Ovary (tissue), 3 donors: ENCODE measurements around the gene CAB39L.

Source experiments
- CTCF ChIP-seq, 3 donors: fragments of 450-650 bp in 2 of 3; fragments of 200-600 bp in 1 of 3; IDR thresholded peaks; one replicate each; pipeline versions ENCODE4 v1.5.1 to v1.8.0; 2016 to 2022; ENCODE audit warnings: antibody characterized with exemption in 3 of 3, mild to moderate bottlenecking in 1 of 3
- POLR2A ChIP-seq: fragments of 450-650 bp; IDR thresholded peaks from one replicate; pipeline ENCODE4 v1.6.1; 2017; ENCODE audit warnings: antibody characterized with exemption, mild to moderate bottlenecking, moderate library complexity
- donor health status: DM: no; HTN: no; CAD: no.

DNA sequence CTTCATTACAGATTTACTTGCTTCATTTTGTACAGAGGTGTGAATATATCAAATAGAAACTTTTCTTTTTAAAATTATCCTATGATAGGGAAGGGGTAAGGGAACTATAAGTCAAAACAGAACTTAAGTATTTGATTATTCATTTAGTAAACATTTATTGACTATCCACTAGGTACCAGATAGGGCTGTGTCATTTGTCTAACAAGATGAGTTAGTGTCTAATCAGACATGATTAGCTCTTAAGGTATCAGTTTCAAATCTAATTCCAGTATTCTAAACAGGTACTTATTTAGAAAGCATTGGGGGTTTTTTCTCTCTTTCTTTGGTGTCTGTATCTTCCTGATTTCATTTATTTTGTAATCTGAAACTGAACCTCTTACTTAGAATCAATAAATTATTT is 164.0 kb downstream of the CAB39L start:
- TF ChIP-seq CTCF (IDR thresholded peaks at IDR 0.05) (no peak), POLR2A (no peak)
